SK-N-MC (cell line): ENCODE results near the gene CSF1.

Source experiments
- EZH2 ChIP-seq: fragments of 200-600 bp; sonication (generic); IDR thresholded peaks from one replicate; pipeline ENCODE4 v1.6.1; 2017; ENCODE audit warnings: antibody characterized with exemption
- FOXP2 ChIP-seq: optimal IDR thresholded peaks from 2 replicates; pipeline ENCODE3; 2011; ENCODE audit warnings: mild to moderate bottlenecking, moderate library complexity; ENCODE audit not compliant: insufficient read depth; ENCODE audit errors: extremely low read length, control extremely low read depth
- POLR2AphosphoS5 ChIP-seq: IDR thresholded peaks from 2 replicates; pipeline ENCODE4 v1.6.1; 2012; ENCODE audit warnings: mild to moderate bottlenecking, low read depth, low read length, borderline replicate concordance

DNA sequence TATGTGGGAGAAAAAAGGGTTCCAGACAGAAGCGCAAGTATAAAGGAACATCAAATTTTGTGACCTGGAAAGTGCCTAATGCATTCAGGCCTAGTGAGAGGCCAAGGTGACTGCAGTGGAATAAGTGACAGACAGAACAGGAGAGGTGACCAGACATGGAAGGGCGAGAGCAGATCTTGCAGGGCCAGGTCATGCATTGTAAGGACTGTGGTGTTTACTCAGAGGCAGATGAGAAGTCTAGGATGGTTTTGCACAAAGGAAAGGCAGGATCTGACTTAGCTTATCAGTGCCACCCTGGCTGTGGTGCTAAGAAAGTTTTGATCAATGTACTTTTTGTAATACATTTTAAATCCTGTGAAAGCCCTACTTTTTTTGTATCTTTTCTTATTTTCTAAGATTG is 39.9 kb downstream of the CSF1 start:
- TF ChIP-seq POLR2AphosphoS5: no peak
- TF ChIP-seq EZH2: no peak
- TF ChIP-seq FOXP2: no peak
